D721Med (cell line): ENCODE results near the gene ERO1B.

Source experiments
- DNase-seq: peaks from one replicate; pipeline ENCODE4 v3.0.0; 2011; ENCODE audit warnings: low spot score; ENCODE audit not compliant: insufficient read length
- FAIRE-seq: peaks from 2 replicates; lab custom pipeline; 2011; peaks lifted over from hg19 to GRCh38; lab: Jason Lieb, UNC
- CTCF ChIP-seq: IDR thresholded peaks from 2 replicates; pipeline ENCODE4 v1.5.1; 2012; ENCODE audit warnings: mild to moderate bottlenecking, control low read depth; ENCODE audit not compliant: insufficient read depth; ENCODE audit errors: missing control alignments

Gene ERO1B

GRCh38 chr1:236179634-236180033 is 102.1 kb downstream of the ERO1B start:
- FAIRE-seq (no peak), DNase-seq (no peak)
- TF ChIP-seq CTCF = no peak

DNA sequence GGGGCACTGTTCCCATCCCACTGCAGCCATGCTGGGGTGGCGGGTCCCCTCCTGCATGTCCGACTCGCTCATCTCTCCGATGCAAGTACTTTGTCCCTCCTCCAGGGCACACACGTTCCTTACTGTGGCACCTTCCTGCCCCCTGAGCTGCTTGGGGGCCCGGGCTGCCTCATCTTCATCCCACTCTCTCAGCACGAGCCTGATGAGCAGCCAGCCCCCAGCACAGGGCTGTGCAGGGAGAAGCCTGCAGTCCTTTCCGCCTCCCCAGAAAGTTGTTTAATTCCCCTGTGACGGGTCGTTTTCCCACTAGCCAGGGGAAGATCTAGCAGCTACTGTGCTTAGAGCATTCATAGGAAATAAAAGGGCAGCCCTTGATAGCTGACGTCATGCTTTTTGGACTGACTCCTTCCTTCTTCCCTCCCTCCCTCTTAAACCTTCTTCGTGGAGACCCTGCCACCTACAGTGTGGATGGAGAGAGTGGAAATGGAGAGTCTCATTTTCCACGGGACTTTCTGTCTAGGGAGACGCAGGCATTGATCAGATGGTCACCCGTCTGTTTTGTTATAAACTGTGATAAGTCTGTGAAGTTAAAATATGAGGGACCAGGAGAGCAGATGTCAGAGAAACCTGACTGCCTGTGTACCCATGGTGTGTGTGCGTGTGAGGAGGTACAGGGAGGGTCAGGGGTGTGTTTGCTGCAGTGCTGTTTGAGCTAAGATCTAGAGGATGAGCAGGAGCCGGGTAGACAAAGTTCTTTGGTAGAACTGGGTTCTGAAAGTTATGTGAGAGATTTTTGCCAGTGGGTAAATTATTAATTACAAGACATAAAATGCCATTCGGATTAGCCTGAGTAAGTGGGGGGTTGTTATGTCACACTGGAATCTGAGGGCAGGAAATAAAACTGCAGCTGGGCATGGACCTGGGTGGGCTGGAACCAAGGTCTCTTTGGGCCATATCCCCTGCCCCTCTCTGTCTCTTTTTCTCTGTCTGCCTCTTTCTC is 105.1 kb downstream of the ERO1B start:
- no peak for TF ChIP-seq CTCF
- FAIRE-seq (no peak), DNase-seq (no peak)

DNA sequence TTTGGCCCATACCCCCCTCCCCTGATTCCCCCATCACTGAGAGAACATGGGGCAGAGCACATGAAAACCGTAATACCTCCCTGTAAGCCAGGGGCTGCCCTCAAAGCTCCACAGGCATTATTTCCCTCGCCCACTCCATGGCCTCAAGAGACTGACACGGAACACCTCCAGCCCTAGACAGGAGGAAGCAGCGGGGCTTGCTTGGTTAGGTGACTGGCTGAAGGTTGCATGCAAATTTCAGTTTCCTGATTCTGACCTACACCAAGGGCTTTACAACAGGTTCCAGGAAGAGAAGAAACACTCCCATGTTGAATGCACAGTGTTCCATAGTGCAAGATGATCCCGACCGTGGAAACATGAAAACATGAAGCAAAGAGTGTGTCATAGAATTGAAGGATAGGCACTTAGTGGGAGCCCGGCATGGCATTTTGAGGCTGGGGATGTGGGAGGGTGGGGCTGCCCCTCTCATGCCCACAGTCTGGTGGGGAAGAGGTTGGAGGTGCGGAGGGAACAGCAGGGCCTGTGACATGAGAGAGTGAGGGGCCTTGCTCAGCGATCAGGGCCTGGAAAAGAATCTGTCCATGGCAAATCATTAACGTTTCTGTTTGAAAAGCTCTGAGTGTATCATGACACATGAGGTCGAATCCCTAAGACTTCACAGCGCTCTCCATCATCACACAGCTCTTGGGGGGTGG is 106.0 kb downstream of the ERO1B start:
- no peak for DNase-seq
- FAIRE-seq = no peak
- TF ChIP-seq CTCF = no peak

GRCh38 chr1:236173174-236173767 is 108.5 kb downstream of the ERO1B start:
- no peak for DNase-seq
- no peak for FAIRE-seq
- no peak for TF ChIP-seq CTCF

DNA sequence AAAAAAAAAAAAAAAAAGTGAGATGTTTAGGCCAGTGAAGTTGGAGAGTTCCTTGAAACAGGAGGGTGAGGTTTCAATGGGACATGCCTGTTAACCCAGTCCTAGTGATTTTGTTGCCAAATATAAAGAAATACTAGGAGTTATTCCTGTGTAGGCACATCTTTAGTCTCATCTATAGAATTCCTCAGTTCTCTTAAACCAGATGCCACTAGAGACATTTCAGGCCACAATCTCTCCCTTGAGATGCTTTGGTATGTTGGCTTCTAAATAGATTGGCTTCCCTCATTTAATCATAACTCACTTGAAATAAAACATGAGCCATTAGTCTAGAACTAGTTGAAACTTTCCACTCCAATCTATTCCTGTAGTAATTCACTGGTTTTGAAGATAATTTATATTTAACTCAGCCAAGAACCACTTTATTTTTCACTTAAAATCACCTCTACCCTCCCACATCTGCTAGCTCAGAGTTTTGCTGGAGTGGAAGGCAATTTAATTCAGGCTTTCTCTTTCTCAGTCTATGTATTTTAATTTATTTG is 109.6 kb downstream of the ERO1B start:
- no peak for TF ChIP-seq CTCF
- FAIRE-seq = no peak
- no peak for DNase-seq

- FAIRE-seq = no peak
- DNase-seq = no peak
- TF ChIP-seq CTCF = no peak
Measured at GRCh38 chr1:236168716-236169429, 112.9 kb downstream of the ERO1B start.
